Caco-2 (cell line): Measurements from ENCODE around the gene HPDL. TPM values are rescaled to one million over a fixed set of nuclear protein-coding genes. Genes with fewer than 3 reads are reported as not detected.

Source experiments
- BruUV-seq: library from RNA; stranded (reverse); fragments of 400-500 nt; replicated peaks from 2 replicates; lab custom pipeline; 2021; lab: Mats Ljungman, UMichigan
- CTCF ChIA-PET: fragments of 300-600 bp; sonication (Branson Sonifier 250); formaldehyde crosslinking; loops from one replicate; lab custom pipeline; 2022; ENCODE audit warnings: antibody characterized with exemption; lab: Charles Lee
- POLR2A ChIA-PET: fragments of 300-600 bp; sonication (Branson Sonifier 250); formaldehyde crosslinking; loops from one replicate; lab custom pipeline; 2022; ENCODE audit warnings: antibody characterized with exemption; lab: Charles Lee
- DNase-seq, 2 experiments: peaks; one replicate each; pipeline versions ENCODE4 v3.0.0 to v3.0.0-alpha.2; 2020 to 2022
- H3K27me3 ChIP-seq: replicated peaks from 2 replicates; pipeline ENCODE4 v1.6.0; 2011; ENCODE audit warnings: low read length; ENCODE audit not compliant: control insufficient read depth, insufficient read depth
- H3K36me3 ChIP-seq: 2 replicates; pipeline ENCODE4 v1.5.1; 2011; ENCODE audit warnings: low read length; ENCODE audit not compliant: control insufficient read depth, insufficient read depth
- H3K4me1 ChIP-seq: fragments of 250-450 bp; sonication (Bioruptor Pico); 2 replicates; pipeline ENCODE4 v1.5.1; 2020; ENCODE audit warnings: mild to moderate bottlenecking
- H3K4me3 ChIP-seq: 2 replicates; pipeline ENCODE4 v1.5.1; 2011; ENCODE audit warnings: low read depth, mild to moderate bottlenecking, control low read depth, low read length
- H3K9me3 ChIP-seq: fragments of 250-450 bp; sonication (Bioruptor Pico); 2 replicates; pipeline ENCODE4 v1.5.1; 2020; ENCODE audit warnings: mild to moderate bottlenecking, moderate library complexity
- H3K27ac Mint-ChIP-seq: one replicate; pipeline ENCODE4 v1.8.0; 2022; ENCODE audit warnings: mixed read lengths; ENCODE audit not compliant: unreplicated experiment
- H3K27me3 Mint-ChIP-seq: one replicate; pipeline ENCODE4 v1.8.0; 2022; ENCODE audit warnings: mixed read lengths; ENCODE audit not compliant: insufficient read depth, unreplicated experiment
- H3K36me3 Mint-ChIP-seq: one replicate; pipeline ENCODE4 v1.8.0; 2022; ENCODE audit warnings: mild to moderate bottlenecking, mixed read lengths; ENCODE audit not compliant: insufficient read depth, unreplicated experiment
- H3K4me1 Mint-ChIP-seq: one replicate; pipeline ENCODE4 v1.8.0; 2022; ENCODE audit warnings: low read depth, mixed read lengths; ENCODE audit not compliant: unreplicated experiment
- H3K4me3 Mint-ChIP-seq: one replicate; pipeline ENCODE4 v1.8.0; 2022; ENCODE audit warnings: mild to moderate bottlenecking, moderate library complexity, mixed read lengths; ENCODE audit not compliant: unreplicated experiment
- H3K9me3 Mint-ChIP-seq: one replicate; pipeline ENCODE4 v1.8.0; 2022; ENCODE audit warnings: mixed read lengths; ENCODE audit not compliant: unreplicated experiment
- CTCF ChIP-seq, 2 experiments: fragments of 200-600 bp in 1 of 2; IDR thresholded peaks; 1 replicate in 1 of 2; 2 replicates in 1 of 2; pipeline versions ENCODE4 v1.5.1 to v1.8.0; 2011 to 2022; ENCODE audit warnings: antibody characterized with exemption in 1 of 2, control low read depth in 1 of 2, inconsistent platforms in 1 of 2, low read depth in 1 of 2, low read length in 1 of 2, mild to moderate bottlenecking in 1 of 2, moderate library complexity in 1 of 2; ENCODE audit not compliant: insufficient read depth in 1 of 2, severe bottlenecking in 1 of 2, unreplicated experiment in 1 of 2
- intact Hi-C: fragments of 100-400 bp; cut with micrococcal nuclease; formaldehyde crosslinking; loops from one replicate; pipeline ENCODE4 v1.10.0; 2022; ENCODE audit not compliant: unreplicated experiment
- total RNA-seq: library from RNA; stranded (reverse); gene quantifications from 2 replicates; pipeline ENCODE4 v1.2.3, GENCODE V29; 2022

Gene HPDL
- total RNA-seq, 1 experiment from 2014 or later, result 90.6 TPM

- DNase-seq, result no peak
Measured at GRCh38 chr1:45375104-45376090, 48.7 kb downstream of the HPDL start.

GRCh38 chr1:45378184-45378583 is 51.5 kb downstream of the HPDL start:
- H3K9me3 Mint-ChIP-seq, result no peaks in the 10 kb centered on the region
- Histone ChIP-seq H3K4me3 (no peak overlapping the region), H3K36me3 (no peaks in the 10 kb centered on the region), H3K9me3 (no peaks in the 10 kb centered on the region), H3K27me3 (no peaks in the 10 kb centered on the region), H3K4me1 (no peaks in the 10 kb centered on the region)
- DNase-seq, result no peak
- BruUV-seq, result no TSS peak
- TF ChIP-seq CTCF (IDR thresholded peaks at IDR 0.05; ENCODE audit: insufficient read depth in 1 of 2, low read depth in 1 of 2, low read length in 1 of 2, severe bottlenecking in 1 of 2, unreplicated experiment in 1 of 2), result no peak
- H3K4me1 Mint-ChIP-seq, result peaks cover 14% of the 10 kb centered on the region
- ChIA-PET CTCF (interaction anchor here (0.5 kb wide), 1 partner anchor 187 kb away, joined by 5 read pairs; no protein-coding TSS in a partner anchor), POLR2A (no interaction called here)
- H3K27ac Mint-ChIP-seq, result no peak overlapping the region
- intact Hi-C loops, result no loop called here
- H3K36me3 Mint-ChIP-seq, result no peaks in the 10 kb centered on the region
- H3K27me3 Mint-ChIP-seq, result no peaks in the 10 kb centered on the region
- no peak overlapping the region for H3K4me3 Mint-ChIP-seq

More at GRCh38 chr1:45375104-45376090, 48.7 kb downstream of the HPDL start:
- ChIA-PET POLR2A (no interaction called here), CTCF (interaction anchor here (0.6 to 1.1 kb wide), 2 partner anchors 116 to 117 kb away, joined by 3 to 4 read pairs; partner anchors contain the start of gene TESK2)
- intact Hi-C loops, result no loop called here
- H3K9me3 Mint-ChIP-seq, result no peaks in the 10 kb centered on the region
- H3K27ac Mint-ChIP-seq, result no peak overlapping the region
- H3K4me1 Mint-ChIP-seq, result peaks cover 16% of the 10 kb centered on the region
- no peaks in the 10 kb centered on the region for H3K36me3 ChIP-seq
- no peaks in the 10 kb centered on the region for H3K9me3 ChIP-seq
- no TSS peak for BruUV-seq
- no peaks in the 10 kb centered on the region for H3K27me3 Mint-ChIP-seq
- no peaks in the 10 kb centered on the region for H3K27me3 ChIP-seq
- no peaks in the 10 kb centered on the region for H3K36me3 Mint-ChIP-seq
- no peaks in the 10 kb centered on the region for H3K4me1 ChIP-seq
- no peak for TF ChIP-seq CTCF (IDR thresholded peaks at IDR 0.05; ENCODE audit: insufficient read depth in 1 of 2, low read depth in 1 of 2, low read length in 1 of 2, severe bottlenecking in 1 of 2, unreplicated experiment in 1 of 2)
- H3K4me3 ChIP-seq, result no peak overlapping the region
- H3K4me3 Mint-ChIP-seq, result no peak overlapping the region

Other genes with a start within 250 kb of the HPDL start
- 0.49 and 0.54 TPM in 2 replicates for gene ZSWIM5, start 120.3 kb upstream of the HPDL start, total RNA-seq
- 15.5 and 19.0 TPM in 2 replicates for gene TOE1, start 13.3 kb downstream of the HPDL start, total RNA-seq
- gene MUTYH, start 13.5 kb downstream of the HPDL start, total RNA-seq, result 46.3 and 48.4 TPM in 2 replicates
- 11.9 and 14.7 TPM in 2 replicates for gene TESK2, start 164.3 kb downstream of the HPDL start, total RNA-seq
- 2.8 and 3.0 TPM in 2 replicates for gene CCDC163, start 173.2 kb downstream of the HPDL start, total RNA-seq
- 5.0 and 6.7 TPM in 2 replicates for gene MMACHC, start 173.4 kb downstream of the HPDL start, total RNA-seq
- 637 and 684 TPM in 2 replicates for gene PRDX1, start 195.0 kb downstream of the HPDL start, total RNA-seq
- gene AKR1A1, start 223.9 kb downstream of the HPDL start, total RNA-seq, result 119 and 129 TPM in 2 replicates